Prostate gland (tissue), 2 donors: ENCODE measurements around the gene FBXO17.

Experiments used
- CTCF ChIP-seq, 4 experiments: fragments of 200-600 bp in 2 of 4; fragments of 450-650 bp in 2 of 4; sonication (generic) in 2 of 4; IDR thresholded peaks; 1 replicate in 3 of 4; 2 replicates in 1 of 4; pipeline ENCODE4 v1.5.1; 2016 to 2019; ENCODE audit warnings: antibody characterized with exemption in 4 of 4, mild to moderate bottlenecking in 2 of 4, moderate library complexity in 2 of 4
- POLR2A ChIP-seq: fragments of 450-650 bp; IDR thresholded peaks from one replicate; pipeline ENCODE4 v1.6.1; 2016; ENCODE audit warnings: antibody characterized with exemption, mild to moderate bottlenecking

- no peak for TF ChIP-seq CTCF (IDR thresholded peaks at IDR 0.05)
- TF ChIP-seq POLR2A: no peak
Observed at GRCh38 chr19:38920602-38921419, 54.7 kb downstream of the FBXO17 start.
